ENCODE results near the gene FAM234B.

Gene FAM234B, protein sequence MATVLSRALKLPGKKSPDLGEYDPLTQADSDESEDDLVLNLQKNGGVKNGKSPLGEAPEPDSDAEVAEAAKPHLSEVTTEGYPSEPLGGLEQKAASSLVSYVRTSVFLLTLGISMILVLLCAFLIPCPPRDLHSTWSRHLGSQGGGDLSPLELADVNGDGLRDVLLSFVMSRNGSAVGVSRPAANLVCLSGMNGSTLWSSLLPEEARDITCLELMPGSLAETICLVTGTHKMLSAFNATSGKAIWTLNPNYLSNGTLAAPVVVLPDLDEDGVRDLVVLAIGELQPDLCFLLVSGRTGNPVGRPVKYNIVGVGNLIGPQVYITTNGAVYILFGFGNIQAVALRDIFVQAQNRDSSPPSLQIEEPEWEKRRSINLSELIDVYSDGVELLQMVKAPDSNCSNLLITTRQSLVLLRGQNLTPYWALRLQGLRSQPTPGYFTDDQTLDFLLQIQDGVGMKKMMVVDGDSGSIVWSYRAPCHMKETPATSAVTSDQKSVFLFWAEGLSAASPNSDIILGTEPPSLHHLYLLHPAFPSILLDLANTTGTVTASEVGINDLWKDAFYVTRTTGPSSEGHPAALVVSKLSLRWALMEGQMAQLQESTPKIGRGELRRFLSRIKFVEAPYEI

GRCh38 chr12:13044002-13044905, at the start of gene FAM234B:
Gene FAM234B, plus strand, starts transcription at chr12:13044381. Its CDS starts 23 bp downstream, at chr12:13044404.
- DNase-seq: peak; percentile 91

DNA sequence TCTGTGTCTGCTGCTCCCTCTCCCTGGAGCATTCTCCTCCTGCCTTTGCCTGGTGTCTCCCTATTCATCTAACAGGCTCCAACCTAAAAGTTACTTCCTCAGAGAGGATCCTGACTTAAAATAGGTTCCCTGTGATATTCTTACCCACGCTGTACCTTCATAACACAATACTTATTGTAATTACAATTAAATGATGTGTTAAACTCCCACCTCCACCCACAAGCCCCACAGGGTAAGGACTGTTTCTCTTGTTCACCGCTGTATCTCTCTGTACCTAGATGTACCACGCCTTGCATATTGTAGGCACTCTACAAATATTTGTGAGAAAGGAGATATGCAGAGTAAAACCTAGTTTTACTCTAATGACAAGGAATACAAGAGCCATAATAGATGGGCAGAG, 49.1 kb upstream of the FAM234B start:
- DNase-seq: no peak

DNA sequence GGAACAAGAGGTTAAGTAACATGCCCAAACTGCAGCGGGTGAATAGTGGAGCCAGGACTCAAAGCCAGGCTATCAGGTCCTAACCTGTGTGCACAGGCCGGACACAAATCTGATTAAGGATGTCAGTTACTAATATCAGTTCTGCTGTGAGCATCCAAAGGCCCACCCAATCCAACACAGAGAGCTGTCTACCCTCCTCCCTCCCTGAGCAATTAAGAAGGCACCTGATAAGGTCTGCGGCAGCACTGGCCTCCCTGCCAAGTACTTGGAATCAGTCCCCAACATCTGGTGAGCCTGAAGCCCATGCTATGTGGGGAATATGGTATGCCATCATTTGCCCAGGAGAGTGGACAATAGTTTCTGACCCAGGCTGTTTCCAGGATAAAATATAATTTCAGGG, 48.0 kb upstream of the FAM234B start:
- DNase-seq: no peak

- no peak for DNase-seq
Observed at GRCh38 chr12:12997156-12997555, 47.0 kb upstream of the FAM234B start.

- DNase-seq: no peak
Observed at GRCh38 chr12:12997734-12998133, 46.4 kb upstream of the FAM234B start.

- no peak for DNase-seq
Observed at GRCh38 chr12:12998248-12998647, 45.9 kb upstream of the FAM234B start.

DNA sequence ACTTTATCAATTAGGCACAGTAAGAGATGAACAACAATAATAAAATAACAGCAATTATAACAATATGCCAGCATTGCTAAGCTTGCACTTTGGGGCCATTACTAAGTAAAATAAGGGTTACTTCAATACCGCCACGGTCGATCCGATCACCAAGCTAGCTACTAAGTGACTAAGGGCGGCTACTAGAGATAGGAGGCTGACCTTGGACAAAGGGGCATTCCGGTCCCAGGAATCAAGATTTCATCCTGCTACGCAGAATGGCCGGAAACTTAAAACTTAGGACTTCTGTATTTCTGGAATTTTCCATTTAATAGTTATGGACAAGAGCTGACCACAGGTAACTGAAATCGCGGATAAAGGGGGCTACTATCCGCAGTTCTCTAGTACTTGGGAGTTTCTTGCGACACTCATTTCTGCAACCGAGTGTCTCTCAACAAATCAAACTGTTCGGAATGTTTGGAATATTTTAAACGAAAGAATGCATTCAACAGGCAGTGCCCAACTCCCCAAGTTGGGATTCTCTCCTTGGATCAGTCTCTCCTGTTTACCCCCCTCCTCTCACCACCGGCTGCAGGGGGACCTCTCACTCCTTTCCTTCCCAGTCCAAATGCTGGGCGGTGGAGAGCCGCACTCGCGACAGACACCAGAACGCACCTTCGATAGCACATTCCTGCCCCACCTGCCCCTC, 44.8 kb upstream of the FAM234B start:
- no peak for DNase-seq

- DNase-seq: peak; percentile 99
Observed at GRCh38 chr12:12999959-13000615, 44.1 kb upstream of the FAM234B start, which contains the start of gene HEBP1. Gene HEBP1, minus strand, starts transcription at chr12:13000265. Its CDS starts 151 bp downstream, at chr12:13000114.

DNA sequence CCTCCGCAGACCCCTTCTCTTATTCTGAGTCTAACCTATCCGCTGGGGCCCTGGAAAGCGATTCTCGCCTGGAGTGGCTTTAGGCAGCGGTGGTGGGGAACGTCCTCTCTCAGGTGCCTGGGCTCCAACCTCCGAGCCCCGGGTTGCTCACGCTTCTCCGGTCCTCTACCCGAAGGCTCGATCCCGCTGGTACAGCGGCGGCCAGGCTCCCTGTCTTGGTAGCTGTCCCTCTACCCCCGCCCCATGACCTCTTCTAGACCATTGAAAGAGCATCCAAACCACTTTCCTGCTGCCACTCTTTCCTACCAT, 43.6 kb upstream of the FAM234B start:
- no peak for DNase-seq

- peak; percentile 80 for DNase-seq
Observed at GRCh38 chr12:13000925-13001774, 43.0 kb upstream of the FAM234B start.

- DNase-seq: no peak
Observed at GRCh38 chr12:13001775-13002040, 42.5 kb upstream of the FAM234B start.

DNA sequence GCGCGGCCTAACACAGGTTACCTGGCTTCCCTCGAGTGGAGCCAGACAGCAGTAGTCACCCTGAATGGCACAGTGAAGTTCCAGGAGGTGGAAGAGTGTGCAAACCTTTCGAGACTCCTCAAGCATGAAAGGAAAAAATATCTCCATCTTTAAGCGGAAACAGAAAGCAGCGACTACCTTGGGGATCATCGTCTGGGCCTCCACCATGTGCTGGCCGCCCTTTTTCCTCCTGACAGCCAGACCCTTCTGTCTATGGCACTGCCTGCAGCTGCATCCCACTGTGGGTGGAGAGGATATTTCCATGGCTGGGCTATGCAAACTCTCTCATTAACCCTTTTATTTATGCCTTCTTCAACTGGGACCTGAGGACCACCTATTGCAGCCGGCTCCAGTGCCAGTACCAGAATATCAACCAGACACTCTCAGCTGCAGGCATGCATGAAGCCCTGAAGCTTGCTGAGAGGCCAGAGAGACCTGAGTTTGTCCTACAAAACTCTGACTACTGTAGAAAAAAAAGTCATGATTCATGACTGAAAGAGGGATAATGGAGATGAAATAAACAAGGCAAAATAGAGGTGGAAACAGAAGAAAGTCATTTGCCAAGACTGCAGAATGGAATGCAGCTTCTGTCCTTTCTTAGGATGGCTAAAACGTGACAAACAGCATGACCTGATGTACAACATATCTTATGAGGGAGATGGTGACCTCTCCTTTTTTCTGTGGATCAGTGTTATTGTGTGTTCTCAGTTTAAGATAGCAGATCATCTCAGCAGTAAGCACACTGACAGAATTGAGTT, 41.7 kb upstream of the FAM234B start:
- DNase-seq: no peak

GRCh38 chr12:13004361-13004760, 39.8 kb upstream of the FAM234B start:
- DNase-seq: no peak

- DNase-seq: no peak
Observed at GRCh38 chr12:13004986-13005385, 39.2 kb upstream of the FAM234B start.

DNA sequence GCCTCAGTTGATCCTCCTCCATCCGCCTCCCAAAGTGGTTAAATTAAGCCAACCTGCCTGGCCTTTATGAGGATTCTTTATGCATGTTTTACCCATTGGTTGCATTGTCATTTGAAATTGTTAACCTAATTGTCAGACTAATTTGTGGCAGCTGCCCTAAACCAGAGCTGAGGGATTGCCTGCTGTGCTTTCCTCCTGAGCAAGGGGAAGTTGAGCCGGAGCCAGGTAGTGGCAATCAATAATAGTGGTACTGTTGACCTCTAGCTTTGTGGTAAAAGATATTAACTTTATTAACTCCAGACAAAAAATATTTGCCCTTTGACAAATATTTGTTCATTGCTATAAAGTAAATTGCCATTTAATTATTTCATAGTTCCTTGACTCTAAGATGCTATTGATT, 38.5 kb upstream of the FAM234B start:
- no peak for DNase-seq

GRCh38 chr12:13007496-13008233, 36.5 kb upstream of the FAM234B start:
- no peak for DNase-seq

- no peak for DNase-seq
Observed at GRCh38 chr12:13008741-13009380, 35.3 kb upstream of the FAM234B start.

DNA sequence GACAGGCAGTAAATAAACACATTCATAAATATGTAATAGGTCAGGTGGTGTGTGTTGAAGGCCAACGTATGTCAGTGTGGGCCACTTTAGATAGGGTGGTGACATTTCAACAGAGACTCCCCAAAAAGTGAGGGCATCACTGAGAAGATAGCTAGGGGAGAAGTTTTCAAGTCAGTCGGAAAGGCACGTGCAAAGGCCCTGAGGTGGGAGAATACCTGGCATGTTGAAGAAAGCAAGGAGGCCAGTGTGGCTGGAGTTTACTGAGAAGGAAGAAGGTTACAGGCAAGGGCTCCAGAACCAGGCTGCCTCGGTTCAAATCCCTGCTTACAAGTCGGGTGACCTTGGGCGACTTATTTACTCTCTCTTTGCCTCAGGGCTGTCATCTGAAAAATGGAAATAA, 33.1 kb upstream of the FAM234B start:
- no peak for DNase-seq

GRCh38 chr12:13022851-13023271, 21.3 kb upstream of the FAM234B start:
- DNase-seq: no peak
